Activated CD4-positive, alpha-beta T cell treated with anti-CD3 and anti-CD28 coated beads, Interleukin-10, Interleukin-2, amounts not matched to agents 100 ng/mL and 50 ng/mL, durations not matched to agents 16 hours and 8 hours (primary cell): ENCODE data around the gene PAIP2.
"Not testable (repeated sequence)": the region's sequence is repeated elsewhere in the genome, so short reads cannot be mapped to it uniquely, and the experiment has no call there.

Source experiments
- DNase-seq: peaks from one replicate; pipeline ENCODE4 v3.0.0-alpha.2; 2020

The PAIP2 gene

GRCh38 chr5:139393497-139394122, 52.0 kb downstream of the PAIP2 start:
- DNase-seq = no peak

GRCh38 chr5:139394123-139394653, 52.5 kb downstream of the PAIP2 start:
- peak; percentile 83 for DNase-seq

GRCh38 chr5:139394654-139395566, 53.3 kb downstream of the PAIP2 start, which contains the start of gene PROB1:
Gene PROB1, minus strand, starts transcription at chr5:139395104. Its CDS starts 23 bp downstream, at chr5:139395081.
- no peak for DNase-seq

GRCh38 chr5:139395844-139396640, 54.4 kb downstream of the PAIP2 start:
- DNase-seq = no peak

- no peak for DNase-seq
Measured at GRCh38 chr5:139396691-139397090, 55.0 kb downstream of the PAIP2 start.

GRCh38 chr5:139397921-139398320, 56.3 kb downstream of the PAIP2 start:
- no peak for DNase-seq

- peak; percentile 46 for DNase-seq
Measured at GRCh38 chr5:139399501-139400121, 58.0 kb downstream of the PAIP2 start.

GRCh38 chr5:139401546-139401945, 59.9 kb downstream of the PAIP2 start:
- DNase-seq = no peak

GRCh38 chr5:139402561-139403158, 61.0 kb downstream of the PAIP2 start:
- no peak for DNase-seq

- no peak for DNase-seq
Measured at GRCh38 chr5:139403418-139403786, 61.7 kb downstream of the PAIP2 start.

GRCh38 chr5:139403787-139404483, 62.3 kb downstream of the PAIP2 start, which contains the start of gene SPATA24:
Gene SPATA24, minus strand, starts transcription at chr5:139404089. Its CDS starts 29 bp downstream, at chr5:139404060.
- DNase-seq = peak; percentile 99

- no peak for DNase-seq
Measured at GRCh38 chr5:139404484-139404840, 62.8 kb downstream of the PAIP2 start.

GRCh38 chr5:139406963-139407362, 65.3 kb downstream of the PAIP2 start:
- no peak for DNase-seq

GRCh38 chr5:139407517-139407916, 65.9 kb downstream of the PAIP2 start:
- DNase-seq = no peak

- no peak for DNase-seq
Measured at GRCh38 chr5:139408191-139408590, 66.5 kb downstream of the PAIP2 start.

GRCh38 chr5:139409116-139409515, 67.5 kb downstream of the PAIP2 start:
- DNase-seq = not testable (repeated sequence)

- no peak for DNase-seq
Measured at GRCh38 chr5:139410121-139410992, 68.7 kb downstream of the PAIP2 start.

- no peak for DNase-seq
Measured at GRCh38 chr5:139410993-139411828, 69.6 kb downstream of the PAIP2 start.

- DNase-seq = no peak
Measured at GRCh38 chr5:139413153-139413552, 71.5 kb downstream of the PAIP2 start.
